Measurements from ENCODE around the gene BRF1.
"Not testable (repeated sequence)": the region's sequence is repeated elsewhere in the genome, so short reads cannot be mapped to it uniquely, and the experiment has no call there.

BRF1 gene, protein sequence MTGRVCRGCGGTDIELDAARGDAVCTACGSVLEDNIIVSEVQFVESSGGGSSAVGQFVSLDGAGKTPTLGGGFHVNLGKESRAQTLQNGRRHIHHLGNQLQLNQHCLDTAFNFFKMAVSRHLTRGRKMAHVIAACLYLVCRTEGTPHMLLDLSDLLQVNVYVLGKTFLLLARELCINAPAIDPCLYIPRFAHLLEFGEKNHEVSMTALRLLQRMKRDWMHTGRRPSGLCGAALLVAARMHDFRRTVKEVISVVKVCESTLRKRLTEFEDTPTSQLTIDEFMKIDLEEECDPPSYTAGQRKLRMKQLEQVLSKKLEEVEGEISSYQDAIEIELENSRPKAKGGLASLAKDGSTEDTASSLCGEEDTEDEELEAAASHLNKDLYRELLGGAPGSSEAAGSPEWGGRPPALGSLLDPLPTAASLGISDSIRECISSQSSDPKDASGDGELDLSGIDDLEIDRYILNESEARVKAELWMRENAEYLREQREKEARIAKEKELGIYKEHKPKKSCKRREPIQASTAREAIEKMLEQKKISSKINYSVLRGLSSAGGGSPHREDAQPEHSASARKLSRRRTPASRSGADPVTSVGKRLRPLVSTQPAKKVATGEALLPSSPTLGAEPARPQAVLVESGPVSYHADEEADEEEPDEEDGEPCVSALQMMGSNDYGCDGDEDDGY
- 64.7 to 142 reads per million in 2 donors for total RNA-seq

DNA sequence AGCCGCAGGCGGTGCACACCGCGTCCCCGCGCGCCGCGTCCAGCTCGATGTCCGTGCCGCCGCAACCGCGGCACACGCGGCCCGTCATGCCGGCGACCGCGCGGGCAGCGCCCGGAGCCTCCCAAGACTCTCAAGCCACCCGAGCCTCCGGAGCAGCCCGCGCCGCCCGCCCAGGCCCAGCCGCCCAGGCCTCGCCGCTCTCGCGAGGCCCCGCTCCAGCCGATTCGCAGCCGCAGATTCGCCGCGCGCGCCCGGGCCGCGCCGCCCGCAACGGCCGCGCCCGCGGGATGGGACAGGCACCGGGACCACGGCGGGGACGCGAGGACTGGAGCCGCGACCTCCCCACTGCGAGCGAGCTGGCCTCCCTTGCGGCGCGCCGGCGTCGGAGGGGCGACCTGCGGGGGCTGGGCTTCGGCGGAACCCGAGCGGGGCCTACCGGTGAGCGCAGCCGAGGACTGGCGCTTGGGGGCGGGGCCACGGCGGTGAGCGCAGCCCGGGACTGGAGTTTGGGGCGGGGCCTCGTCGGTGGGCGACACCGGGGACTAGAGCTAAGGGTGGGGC lies at the start of gene BRF1:
TSS of gene BRF1 (minus strand) at position 460 of the 561 bp plus-strand sequence. CDS start at position 88, 372 bp downstream.
- DNase-seq = peak; percentile 95 to 97 (median 97)

DNA sequence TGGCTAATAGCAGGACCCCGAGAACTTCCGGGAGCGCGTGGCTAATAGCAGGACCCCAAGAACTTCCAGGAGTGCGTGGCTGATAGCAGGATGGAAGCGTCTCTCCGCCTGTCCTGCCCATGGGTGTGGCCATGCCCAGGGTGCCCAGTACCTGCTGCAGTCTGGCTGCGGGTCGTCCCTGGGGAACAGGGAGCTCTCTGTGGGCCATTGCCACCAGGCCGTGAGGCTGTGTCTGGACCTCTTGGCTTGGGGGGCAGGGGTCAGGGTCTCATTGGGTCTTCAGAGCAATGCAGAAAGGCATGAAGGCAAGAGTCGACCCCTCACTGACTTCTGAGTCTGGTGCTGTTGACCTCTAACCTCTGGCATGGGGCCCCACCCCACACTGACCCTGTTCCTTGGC lies 49.2 kb upstream of the BRF1 start:
- DNase-seq = no peak

DNA sequence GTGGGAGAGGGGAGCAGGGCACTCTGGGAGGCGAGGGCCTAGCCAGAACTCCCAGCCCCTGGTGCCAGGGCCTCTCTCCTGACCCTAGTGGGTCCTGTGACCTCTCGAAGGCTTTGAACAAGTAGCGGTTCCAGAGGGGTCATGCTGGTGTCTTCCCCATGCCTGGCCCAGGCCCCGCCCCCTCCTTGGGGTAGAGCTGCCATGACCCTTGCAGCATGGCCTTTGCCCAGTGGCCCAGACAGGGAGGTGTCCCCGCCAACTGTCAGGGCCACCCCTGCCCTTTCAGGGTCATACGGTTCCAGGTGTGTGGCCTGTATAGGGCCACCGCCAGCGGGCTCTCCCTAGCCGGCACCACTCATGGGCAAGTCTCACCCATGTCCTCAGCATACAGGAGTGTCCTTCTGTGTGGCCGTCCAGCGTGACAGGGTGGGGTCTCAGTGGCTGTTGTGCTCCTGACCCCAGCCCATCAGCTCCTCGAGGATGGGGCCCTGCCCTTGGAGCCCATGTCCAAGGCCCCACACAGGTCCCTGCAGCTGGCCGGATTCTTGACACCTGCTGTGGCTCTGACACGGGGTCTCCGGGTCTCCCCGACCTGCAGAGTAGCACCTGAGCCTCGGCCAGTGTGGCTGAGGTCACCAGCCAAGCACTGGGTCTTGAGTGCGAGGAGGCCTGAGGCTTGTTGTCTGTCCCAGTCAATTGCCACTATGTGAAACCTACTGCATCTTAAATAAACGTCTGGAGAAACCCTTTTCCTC lies 48.3 kb upstream of the BRF1 start:
- no peak for DNase-seq

DNA sequence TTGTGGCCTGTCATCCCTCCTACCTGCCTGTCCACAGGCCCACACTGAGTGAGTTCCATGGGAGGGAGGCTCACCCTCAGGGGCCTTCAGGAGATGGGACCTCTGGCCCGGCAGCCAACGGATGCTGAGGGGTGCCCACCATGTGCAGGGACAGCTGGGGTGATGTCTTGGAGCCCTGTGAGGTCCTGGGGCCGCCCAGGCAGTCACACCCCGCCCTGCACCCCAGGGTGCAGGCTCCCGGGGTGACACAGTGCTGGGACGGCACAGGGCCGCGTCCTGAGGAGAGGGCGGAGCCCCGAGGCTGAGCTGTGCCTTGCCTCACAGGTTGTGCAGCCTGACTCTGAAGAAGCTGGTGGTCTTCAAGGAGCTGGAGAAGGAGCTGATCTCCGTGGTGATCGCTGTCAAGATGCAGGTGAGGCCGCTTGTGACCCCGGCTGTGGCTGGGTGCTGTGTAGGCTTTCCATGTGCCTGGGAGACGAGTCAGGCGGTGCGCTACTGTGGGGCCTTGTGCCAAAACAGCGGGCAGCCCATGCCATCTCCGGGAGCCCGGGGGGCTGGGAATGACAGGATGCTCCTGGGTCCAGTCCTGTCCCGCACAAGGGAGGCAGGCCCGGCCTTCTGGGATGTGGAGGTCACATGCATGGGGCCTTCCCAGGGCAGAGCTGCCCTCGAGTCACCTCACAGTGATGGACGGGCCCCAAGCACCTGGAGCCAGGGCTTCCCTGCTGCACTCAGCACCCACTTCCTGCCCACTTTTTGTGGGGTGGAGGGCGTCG lies 47.6 kb upstream of the BRF1 start:
- no peak for DNase-seq

DNA sequence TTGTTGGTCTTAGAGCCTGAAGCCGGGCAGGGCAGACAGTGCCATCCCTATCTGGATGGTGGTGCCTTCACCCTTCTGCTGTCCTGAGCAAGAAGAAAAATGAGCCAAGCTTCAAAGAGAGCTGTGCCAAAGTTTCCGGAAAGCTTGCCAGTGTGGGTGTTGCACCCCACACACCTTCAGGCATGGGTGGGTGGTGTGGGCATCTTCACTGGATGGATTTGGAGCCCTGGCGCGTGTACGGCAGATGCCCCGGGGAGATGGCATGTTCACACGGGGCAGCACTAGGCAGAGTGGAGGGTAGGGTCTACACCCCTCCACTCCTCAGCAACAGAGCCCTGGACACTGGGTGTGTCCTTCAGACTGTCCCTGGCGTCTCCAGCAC lies 46.8 kb upstream of the BRF1 start:
- no peak for DNase-seq

DNA sequence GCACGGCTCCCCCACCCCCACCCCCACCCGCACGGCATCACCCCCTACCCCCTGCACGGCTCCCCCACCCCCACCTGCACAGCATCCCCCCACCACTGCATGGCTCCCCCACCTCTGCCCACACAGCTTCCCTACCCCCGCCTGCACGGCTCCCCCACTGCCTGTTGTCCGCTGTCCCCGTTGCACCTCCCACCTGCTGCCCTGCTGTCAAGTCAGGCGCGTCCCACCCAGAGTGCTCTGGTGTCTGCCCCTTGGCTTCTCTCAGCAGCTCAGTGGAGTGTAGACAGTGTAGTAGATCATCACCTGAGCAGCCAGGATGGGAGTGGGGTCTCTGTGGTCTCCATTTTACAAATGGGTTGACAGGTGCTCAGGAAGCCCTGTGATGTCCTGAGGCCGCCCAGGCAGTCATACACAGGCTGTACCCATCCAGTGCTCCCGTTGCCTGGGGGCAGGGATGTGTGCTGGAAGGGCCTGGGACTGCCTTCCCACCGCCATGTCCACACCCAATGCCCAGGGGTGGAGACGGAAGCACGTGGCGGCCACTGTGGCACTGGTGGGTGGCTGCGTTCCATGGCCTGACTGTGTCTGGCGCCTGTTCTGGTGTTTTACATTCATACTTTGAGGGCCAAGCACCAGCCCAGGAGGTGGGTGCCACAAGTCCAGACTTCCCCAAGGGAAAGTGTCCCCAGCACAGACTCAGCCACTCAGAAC lies 46.2 kb upstream of the BRF1 start:
- DNase-seq = no peak

DNA sequence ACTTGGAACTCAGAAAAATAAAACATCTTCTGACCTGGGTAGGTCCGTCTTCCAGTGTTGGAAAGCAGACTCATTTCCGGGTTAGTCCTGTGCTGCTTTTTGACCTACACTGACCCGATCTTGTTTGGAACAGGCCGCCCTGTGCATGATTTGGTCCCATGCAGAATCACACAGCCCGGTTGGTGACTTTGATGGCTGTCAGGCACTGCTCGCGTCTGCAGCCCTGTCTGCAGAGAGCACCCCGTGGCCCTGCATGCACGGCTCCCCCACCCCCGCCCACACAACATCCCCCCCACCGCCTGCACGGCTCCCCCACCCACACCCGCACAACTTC lies 45.4 kb upstream of the BRF1 start:
- DNase-seq = no peak

DNA sequence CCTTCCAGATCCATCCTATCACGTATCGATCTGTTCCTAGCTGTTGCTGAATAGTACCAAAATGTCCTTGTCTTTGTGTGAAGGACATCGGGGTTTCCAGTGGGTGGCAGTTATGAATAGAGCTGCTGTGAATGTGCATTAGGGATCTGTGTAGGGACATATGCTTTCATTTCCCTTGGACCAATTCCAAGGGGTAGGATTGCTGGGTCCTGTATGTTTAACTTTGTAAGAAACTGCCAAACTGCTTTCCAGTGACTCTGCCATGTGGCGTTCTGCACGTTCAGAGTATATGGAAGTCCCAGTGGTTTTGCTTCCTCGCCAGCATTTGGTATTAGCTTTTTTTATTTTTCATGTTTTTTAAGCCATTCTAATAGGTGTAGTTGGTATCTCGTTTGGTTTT lies 42.4 kb upstream of the BRF1 start:
- DNase-seq = no peak

DNA sequence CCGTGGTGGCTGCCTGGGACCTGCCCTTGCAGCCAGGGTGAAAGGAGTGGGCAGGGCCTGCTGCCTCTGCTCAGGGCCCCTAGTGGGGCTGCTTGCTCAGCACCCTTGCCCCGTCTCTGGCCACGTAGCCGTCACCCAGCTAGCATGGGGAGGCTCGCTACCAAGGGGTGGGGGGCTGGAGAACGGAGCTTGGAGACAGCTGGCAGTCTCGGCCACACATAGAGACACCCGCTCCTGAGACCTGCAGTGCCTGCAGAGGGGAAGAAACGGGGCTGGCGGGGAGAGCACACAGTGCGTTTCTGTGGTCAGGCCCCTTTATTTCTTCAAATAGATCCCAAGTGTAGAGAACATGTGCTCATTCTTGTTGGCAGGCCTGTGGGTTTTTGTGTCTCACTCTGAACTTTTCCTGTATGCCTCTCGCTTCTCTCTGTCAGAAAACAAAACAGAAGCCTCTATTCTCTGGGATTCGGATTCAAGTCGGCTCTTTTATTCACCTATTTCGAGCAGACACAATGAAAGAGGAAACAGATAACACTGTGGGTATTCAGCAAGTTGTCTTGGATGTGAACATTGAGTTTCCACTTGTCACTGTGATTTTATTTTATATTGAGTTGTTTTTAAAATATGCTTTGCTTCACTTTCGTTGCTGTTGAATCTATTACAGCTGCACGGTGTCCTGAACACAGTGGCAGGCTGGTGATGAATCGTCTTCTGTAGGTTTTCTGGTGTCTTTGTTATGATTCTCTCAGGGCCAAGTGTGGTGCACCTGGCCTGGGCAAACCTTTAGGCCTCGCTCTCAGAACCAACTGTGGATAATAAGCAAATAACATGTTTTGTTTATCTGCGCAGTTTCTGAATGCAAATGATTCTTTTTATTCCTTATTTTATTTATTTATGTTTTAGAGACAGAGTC lies 40.3 kb upstream of the BRF1 start:
- no peak for DNase-seq

DNA sequence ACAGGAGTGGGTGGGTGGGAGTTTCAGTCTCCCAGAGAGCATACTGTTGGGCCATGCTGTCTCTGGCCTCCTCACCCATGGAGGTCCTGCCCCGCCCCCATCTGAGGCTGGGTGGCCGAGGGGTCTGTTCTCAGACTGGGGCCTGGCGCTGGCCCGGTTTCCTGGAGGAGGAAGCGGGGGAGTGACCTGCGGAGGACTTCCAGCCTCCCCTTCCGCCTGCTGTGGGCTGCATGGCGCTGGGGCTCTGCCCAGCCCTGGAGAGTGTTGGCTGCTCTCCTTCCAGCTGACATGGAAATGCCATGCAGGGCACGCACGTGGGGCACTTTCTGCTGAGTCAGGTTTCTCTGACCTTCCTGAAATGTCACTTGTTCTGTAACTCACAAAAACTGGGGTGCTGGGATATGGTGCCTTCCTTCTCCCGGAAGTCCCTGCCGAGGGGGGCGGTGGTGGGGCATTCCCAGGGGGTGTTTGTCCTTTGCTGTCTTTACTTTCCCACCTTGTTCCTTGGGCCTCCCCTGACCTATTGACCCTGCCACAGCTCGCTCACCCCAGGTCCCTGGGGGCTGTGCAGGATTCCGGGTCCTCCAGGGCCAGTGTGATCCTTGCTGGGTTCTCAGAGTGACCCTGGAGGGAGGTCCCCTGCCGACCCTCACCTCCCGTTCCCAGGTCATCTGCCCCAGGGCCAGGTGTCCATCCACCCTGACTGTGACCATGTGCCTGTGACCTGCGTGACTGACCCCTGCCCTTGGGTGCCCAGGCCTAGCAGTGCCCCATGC lies 37.4 kb upstream of the BRF1 start:
- no peak for DNase-seq

DNA sequence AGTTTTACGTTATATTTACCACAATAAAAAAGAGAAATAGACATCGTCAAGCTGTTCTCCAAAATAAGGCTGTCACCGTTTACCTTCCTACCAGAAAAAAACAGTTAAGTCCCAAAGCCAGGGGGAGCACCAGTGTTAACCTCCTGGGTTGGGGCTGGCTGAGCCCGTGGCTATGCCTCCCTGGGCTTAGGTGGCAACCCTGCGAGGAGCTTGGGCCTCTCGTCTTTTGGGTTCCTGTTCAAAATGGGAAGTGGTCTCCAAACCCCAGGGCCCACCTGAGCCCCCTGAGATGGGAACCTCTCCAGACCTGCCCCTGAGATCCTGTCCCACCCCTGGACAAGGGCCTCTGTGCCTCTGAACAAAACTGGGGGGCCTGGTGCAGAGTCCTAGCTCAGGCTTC lies 36.6 kb upstream of the BRF1 start:
- no peak for DNase-seq

DNA sequence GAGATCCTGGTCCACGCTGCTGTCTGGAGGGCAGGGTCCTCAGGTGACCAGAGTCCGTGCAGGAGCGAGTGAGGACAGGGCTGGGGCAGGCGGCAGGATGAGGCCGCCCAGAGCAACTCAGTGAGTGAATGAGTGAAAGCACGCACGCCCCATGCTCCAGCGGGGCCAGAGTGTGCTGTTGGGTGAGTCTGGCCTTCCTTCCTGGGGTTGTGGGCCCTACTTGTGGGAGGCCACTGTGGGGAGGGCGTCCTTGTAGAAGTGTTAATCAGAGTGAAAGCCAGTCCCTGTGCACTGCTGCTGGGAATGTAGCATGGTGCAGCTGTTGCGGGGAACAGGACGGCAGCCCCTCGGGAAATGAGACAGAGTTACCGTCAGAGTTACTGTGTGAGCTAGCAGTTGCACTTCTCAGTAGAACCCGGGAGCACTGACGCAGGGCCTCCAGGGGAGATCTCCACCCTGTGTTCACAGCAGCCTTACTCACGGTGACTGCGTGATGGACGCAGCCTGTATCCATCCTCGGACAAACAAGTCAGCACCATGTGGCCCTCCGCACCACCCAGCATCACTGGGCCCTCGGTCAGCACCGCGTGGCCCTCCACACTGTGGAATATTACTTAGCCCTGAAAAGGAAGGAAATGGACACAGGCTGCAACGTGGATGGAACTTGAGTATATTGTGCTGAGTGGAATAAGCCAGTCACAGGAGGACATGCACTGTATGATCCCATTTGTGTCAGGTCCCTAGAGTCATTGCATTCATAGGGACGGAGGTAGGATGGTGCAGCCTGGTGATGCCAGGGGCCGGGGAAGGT lies 35.9 kb upstream of the BRF1 start:
- DNase-seq = no peak

DNA sequence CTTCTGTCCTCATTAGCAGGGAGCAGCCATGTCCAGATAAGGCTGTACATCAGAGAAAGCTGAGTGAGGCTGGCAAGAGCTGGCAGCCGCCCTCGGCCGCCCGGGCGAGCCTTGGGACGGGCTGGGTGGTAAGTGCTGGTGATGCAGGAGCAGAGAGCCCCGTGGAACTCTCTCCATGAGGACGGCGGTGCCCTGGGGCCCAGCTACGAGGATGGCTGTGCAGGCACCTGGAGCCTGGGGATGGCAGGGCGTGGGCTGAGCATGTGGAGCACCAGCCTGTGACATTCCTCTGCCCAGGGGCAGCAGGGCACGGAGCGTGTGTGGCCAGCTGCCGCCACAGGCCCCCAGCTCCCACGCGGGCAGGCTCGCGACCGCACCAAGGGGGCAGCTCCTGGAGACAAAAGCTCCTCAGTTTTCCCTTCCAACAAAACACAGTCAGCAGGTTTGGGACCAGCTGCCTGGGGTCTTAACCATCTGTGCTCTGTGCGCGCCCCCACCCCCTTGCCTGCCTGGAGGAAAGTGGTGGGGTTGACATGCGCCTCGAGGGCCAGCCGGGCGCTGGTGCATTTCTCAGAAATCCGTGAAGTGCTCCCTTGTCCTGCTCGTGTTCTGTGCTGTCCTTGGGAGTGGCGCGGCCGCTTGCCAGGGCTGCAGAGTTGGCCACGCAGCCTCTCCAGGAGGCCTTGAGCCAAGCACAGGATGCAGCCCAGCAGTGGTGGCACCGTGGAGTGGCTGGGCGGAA lies 35.1 kb upstream of the BRF1 start:
- no peak for DNase-seq

DNA sequence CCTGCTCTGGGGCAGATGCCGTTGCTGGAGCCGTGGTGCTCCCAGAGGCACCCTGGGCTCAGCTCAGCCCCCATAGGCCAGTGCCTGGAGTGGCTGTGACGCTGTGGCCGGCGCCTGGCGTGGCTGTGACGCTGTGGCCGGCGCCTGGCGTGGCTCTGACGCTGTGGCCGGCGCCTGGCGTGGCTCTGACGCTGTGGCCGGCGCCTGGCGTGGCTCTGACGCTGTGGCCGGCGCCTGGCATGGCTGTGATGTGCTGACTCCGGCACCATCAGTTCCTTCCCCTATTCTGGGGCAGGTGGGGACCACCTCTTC lies 34.4 kb upstream of the BRF1 start:
- DNase-seq = not testable (repeated sequence)

DNA sequence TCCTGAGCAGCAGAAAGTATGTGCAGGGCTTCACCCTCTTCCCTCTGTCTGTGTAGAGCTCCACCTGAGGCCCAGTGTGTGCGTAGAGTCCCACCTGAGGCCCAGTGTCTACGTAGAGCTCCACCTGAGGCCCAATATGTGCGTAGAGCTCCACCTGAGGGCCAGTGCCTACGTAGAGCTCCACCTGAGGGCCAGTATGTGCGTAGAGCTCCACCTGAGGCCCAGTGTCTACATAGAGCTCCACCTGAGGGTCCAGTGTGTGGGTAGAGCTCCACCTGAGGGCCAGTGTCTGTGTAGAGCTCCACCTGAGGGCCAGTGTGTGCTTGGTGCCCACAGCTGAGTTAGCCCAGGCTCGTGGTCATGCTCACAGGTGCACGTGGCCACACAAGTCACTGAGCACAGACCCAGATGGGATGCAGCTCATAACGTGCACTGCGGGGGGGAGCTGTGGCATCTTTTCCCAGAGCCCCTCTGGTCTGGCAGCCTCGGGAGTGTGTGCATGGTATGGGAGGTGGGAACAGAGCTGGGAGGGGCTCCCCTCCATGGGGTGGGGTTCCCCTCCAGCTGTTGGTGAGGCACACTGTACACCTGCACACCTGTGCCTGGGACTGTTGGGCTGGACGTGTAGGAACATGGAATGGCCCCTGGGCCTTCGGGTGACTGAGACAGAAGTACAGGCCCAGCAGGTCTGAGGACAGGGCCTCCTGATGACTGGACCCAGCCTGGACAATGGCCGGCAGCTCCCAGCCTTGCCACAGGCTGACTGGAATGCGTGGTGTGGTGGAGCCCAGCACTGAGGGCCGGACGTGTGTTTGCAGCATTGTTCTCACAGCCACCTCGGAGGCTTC lies 33.8 kb upstream of the BRF1 start:
- no peak for DNase-seq

DNA sequence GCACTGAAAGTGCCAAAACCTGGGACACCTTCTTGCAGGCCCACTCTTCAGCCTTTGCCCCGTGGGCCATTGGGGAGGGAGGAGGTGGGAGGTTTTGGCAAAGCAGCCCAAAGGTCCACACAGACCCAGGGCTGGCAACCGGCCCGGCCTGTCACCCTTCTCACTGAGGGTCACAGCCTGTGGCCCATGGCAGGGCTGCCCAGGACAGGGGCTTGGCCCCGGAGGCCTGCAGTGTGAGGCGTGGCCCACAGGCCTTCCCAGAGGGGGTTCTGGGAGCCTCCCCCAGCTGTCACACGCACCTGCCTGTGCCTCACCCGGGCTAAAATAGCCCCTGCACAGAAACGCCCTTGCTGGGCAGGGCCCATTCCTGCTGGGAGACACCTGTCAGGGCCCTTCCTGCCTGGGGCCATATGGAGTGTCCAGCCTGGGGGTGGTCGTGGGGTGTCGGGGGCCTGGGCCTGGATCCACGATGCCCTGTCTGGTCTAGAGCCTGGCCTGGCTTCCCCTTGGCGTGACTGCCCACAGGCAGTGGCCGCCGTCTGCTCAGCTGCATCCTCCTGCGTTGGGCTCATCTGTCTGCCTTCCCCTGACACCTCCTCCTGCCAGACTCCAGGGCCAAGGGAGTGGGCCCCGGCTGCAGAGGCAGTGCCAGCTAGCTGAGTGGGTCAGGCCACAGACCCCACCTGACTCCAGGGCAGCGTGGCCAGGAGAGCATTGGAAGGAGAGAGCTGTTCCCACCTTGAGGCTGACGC lies 33.0 kb upstream of the BRF1 start:
- no peak for DNase-seq

DNA sequence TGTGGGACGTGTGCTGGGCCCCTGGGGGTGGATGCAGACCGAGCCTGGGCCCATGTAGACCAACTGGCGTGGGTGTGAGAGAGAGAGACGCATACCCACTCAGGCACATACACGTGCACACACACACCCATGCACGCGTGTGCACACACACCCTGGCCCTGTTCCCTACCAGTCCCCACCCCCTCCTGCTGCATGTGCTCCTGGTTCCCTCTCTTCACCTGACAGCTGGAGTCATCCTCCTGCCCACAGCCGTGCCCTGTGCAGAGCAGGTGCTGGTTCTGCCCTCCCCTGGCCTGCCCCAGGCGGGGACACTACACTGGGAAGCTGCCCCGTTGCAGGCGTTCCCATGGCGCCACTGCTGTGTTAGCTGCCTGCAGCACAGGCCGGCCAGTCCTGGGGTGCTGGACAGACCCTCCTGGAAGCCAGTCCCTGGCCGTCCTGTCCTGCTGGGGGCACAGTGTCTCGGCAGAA lies 32.3 kb upstream of the BRF1 start:
- DNase-seq = no peak

All from T-helper 2 cell (primary cell).